ENCODE data around the gene GLYATL1. TPM values are rescaled to one million over a fixed set of nuclear protein-coding genes. Genes with fewer than 3 reads are reported as not detected.
"Not testable (repeated sequence)": the region's sequence is repeated elsewhere in the genome, so short reads cannot be mapped to it uniquely, and the experiment has no call there.

The GLYATL1 gene
- total RNA-seq, 1 donor from 2014 or later: 1.4 TPM

DNA sequence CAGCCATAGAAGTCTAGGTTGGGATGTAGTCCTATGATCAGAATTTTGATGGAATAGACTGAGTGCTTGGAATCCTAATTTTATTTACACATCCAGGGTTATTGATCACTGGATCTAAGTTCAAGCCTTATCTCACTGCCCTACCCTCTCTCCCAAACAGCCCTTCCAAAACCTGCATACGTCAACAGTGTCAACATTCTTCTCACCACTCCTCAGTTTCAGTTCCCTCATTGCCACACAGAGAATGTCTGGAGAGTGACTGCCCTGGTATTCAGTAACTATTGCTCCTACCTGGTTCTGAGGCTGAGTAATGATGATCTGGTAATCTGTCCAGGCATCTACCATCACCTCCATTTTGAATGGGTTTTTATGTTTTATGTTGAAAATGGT, 60.0 kb downstream of the GLYATL1 start:
- DNase-seq: no peak

DNA sequence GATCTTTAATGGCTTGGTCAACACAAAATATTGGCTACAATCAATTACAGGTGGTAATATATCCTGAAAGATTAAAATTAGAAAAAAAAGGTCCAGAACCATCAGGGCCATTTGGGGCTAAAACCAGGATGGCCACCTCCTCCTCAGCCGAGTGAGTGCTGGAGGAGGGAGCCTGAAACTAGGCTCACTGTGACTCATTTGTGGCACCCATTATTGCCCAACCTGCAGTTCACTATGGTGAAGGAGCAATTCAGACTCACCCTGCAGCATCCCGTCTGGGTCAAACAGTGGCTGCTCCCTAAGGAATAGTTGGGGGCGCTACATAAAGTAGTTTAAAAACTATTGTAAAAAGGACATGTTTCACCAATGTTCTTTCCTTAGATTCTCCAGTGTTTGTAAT, 60.7 kb downstream of the GLYATL1 start:
- DNase-seq: no peak

DNA sequence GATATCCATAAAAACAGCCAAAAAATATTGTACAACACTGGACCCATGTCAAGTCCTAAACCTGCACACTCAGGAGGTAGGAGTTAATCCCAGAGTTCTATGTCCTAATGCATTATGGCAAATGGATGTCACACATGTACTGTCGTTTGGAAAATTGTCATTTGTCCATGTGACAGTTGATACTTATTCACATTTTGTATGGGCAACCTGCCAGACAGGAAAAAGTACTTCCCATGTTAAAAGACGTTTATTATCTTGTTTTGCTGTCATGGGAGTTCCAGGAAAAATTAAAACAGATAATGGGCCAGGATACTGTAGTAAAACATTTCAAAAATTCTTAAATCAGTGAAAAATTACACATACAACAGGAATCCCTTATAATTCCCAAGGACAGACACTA, 62.7 kb downstream of the GLYATL1 start:
- DNase-seq: not testable (repeated sequence)

Other genes starting within 250 kb of the GLYATL1 start
- not detected for gene GLYAT, start 207.5 kb upstream of the GLYATL1 start, total RNA-seq
- 1.2 TPM for gene GLYATL2, start 94.8 kb upstream of the GLYATL1 start, total RNA-seq
- not detected for gene GLYATL1B, start 146.8 kb downstream of the GLYATL1 start, total RNA-seq
- 12.0 TPM for gene FAM111B, start 167.7 kb downstream of the GLYATL1 start, total RNA-seq
- gene FAM111A, start 203.4 kb downstream of the GLYATL1 start, total RNA-seq: 38.4 TPM
- 14.8 TPM for gene DTX4, start 232.6 kb downstream of the GLYATL1 start, total RNA-seq

Measured in tongue (tissue), 2 donors.